SK-N-SH (cell line): ENCODE measurements around the gene MRPL23. TPM values are rescaled to one million over a fixed set of nuclear protein-coding genes. Genes with fewer than 3 reads are reported as not detected.

Source experiments
- CTCF ChIA-PET: fragments of 300-600, 350-600 bp; formaldehyde crosslinking; extraction: SDS; loops from one replicate; lab custom pipeline; 2021; lab: Yijun Ruan, JAX
- POLR2A ChIA-PET: fragments of 350-600 bp; sonication (Branson Sonifier 250); formaldehyde crosslinking; extraction: SDS; loops from one replicate; lab custom pipeline; 2020; ENCODE audit warnings: antibody characterized with exemption, inconsistent platforms; lab: Yijun Ruan, JAX
- DNase-seq: peaks from one replicate; pipeline ENCODE4 v3.0.0; 2012
- H2AFZ ChIP-seq: fragments of 200-600 bp; sonication (generic); 2 replicates; pipeline ENCODE4 v1.8.1; 2016; ENCODE audit warnings: antibody characterized with exemption, mild to moderate bottlenecking, low read depth
- H3F3A ChIP-seq: fragments of 200-600 bp; sonication (generic); replicated peaks from 2 replicates; pipeline ENCODE3; 2016; ENCODE audit warnings: antibody characterized with exemption, mild to moderate bottlenecking; ENCODE audit not compliant: insufficient read depth
- H3K27ac ChIP-seq, 2 experiments: fragments of 200-500 bp in 1 of 2; fragments of 200-600 bp in 1 of 2; sonication (Bioruptor generic) in 1 of 2; sonication (generic), shearing (Covaris generic) in 1 of 2; 2 replicates each; pipeline versions ENCODE4 v1.5.1 to v1.6.1; 2014 to 2016; ENCODE audit warnings: low read depth in 2 of 2, inconsistent platforms in 1 of 2, low read length in 1 of 2, mild to moderate bottlenecking in 1 of 2, mixed read lengths in 1 of 2
- H3K27me3 ChIP-seq: fragments of 200-600 bp; sonication (generic), shearing (Covaris generic); 2 replicates; pipeline ENCODE4 v1.6.1; 2016; ENCODE audit warnings: mixed run types; ENCODE audit not compliant: insufficient read depth
- H3K36me3 ChIP-seq, 2 experiments: fragments of 200-500 bp in 1 of 2; fragments of 200-600 bp in 1 of 2; sonication (Bioruptor generic) in 1 of 2; sonication (generic) in 1 of 2; replicated peaks in 1 of 2; 2 replicates each; pipeline versions ENCODE3 to v1.5.1; 2014 to 2016; ENCODE audit warnings: low read length in 1 of 2, mild to moderate bottlenecking in 1 of 2; ENCODE audit not compliant: insufficient read depth in 2 of 2, control insufficient read depth in 1 of 2
- H3K4me1 ChIP-seq, 2 experiments: fragments of 200-500 bp in 1 of 2; fragments of 200-600 bp in 1 of 2; sonication (Bioruptor generic) in 1 of 2; sonication (generic), shearing (Covaris generic) in 1 of 2; 2 replicates each; pipeline versions ENCODE4 v1.5.1 to v1.6.1; 2014 to 2016; ENCODE audit warnings: low read depth in 1 of 2, low read length in 1 of 2, mixed run types in 1 of 2; ENCODE audit not compliant: insufficient read depth in 2 of 2, control insufficient read depth in 1 of 2
- H3K4me2 ChIP-seq: fragments of 200-600 bp; sonication (generic), shearing (Covaris generic); 2 replicates; pipeline ENCODE4 v1.6.1; 2017; ENCODE audit warnings: mixed run types
- H3K4me3 ChIP-seq, 2 experiments: fragments of 200-500 bp in 1 of 2; fragments of 200-600 bp in 1 of 2; sonication (Bioruptor generic) in 1 of 2; sonication (generic), shearing (Covaris generic) in 1 of 2; 2 replicates each; pipeline versions ENCODE4 v1.5.1 to v1.8.1; 2014 to 2016; ENCODE audit warnings: low read depth in 2 of 2, inconsistent platforms in 1 of 2, low read length in 1 of 2, mild to moderate bottlenecking in 1 of 2, mixed read lengths in 1 of 2, moderate library complexity in 1 of 2
- H3K79me2 ChIP-seq: fragments of 200-600 bp; sonication (generic); 2 replicates; pipeline ENCODE4 v1.8.1; 2017; ENCODE audit warnings: mild to moderate bottlenecking; ENCODE audit not compliant: insufficient read depth
- H3K9ac ChIP-seq: fragments of 200-600 bp; sonication (generic); 2 replicates; pipeline ENCODE4 v1.6.1; 2017; ENCODE audit warnings: mixed run types
- H3K9me2 ChIP-seq: fragments of 200-600 bp; sonication (generic); 2 replicates; pipeline ENCODE4 v1.6.1; 2017; ENCODE audit warnings: mixed run types
- H3K9me3 ChIP-seq: fragments of 200-600 bp; sonication (generic); 2 replicates; pipeline ENCODE4 v1.6.1; 2017; ENCODE audit warnings: mixed run types, mild to moderate bottlenecking, moderate library complexity
- H4K20me1 ChIP-seq: fragments of 200-600 bp; sonication (generic); 2 replicates; pipeline ENCODE4 v1.6.1; 2017; ENCODE audit warnings: mild to moderate bottlenecking, mixed run types; ENCODE audit not compliant: insufficient read depth
- CHD2 ChIP-seq: fragments of 150-350 bp; IDR thresholded peaks from 2 replicates; pipeline ENCODE4 v1.6.1; 2018; ENCODE audit warnings: low read length; ENCODE audit not compliant: partially characterized antibody
- EP300 ChIP-seq, 2 experiments: IDR thresholded peaks; 2 replicates each; pipeline versions ENCODE4 v1.4.0 to v1.6.1; 2012; ENCODE audit warnings: borderline replicate concordance in 1 of 2, low read depth in 1 of 2, low read length in 1 of 2
- FOSL2 ChIP-seq: IDR thresholded peaks from 2 replicates; pipeline ENCODE4 v1.4.0; 2012; ENCODE audit warnings: low read depth, mild to moderate bottlenecking, moderate library complexity, borderline replicate concordance
- FOXM1 ChIP-seq: IDR thresholded peaks from 2 replicates; pipeline ENCODE4 v1.4.0; 2012; ENCODE audit warnings: low read depth, mild to moderate bottlenecking
- MEF2A ChIP-seq: IDR thresholded peaks from 2 replicates; pipeline ENCODE4 v1.4.0; 2012; ENCODE audit warnings: low read depth, borderline replicate concordance
- MXI1 ChIP-seq: IDR thresholded peaks from 2 replicates; pipeline ENCODE4 v1.6.1; 2012; ENCODE audit warnings: mild to moderate bottlenecking, low read depth, low read length, improper control_type of control experiment
- POLR2AphosphoS5 ChIP-seq: IDR thresholded peaks from 2 replicates; pipeline ENCODE4 v1.6.1; 2012; ENCODE audit warnings: low read depth, low read length
- RCOR1 ChIP-seq: fragments of 150-350 bp; IDR thresholded peaks from 2 replicates; pipeline ENCODE4 v1.6.1; 2017; ENCODE audit warnings: antibody characterized with exemption, low read length
- RXRA ChIP-seq: IDR thresholded peaks from 2 replicates; pipeline ENCODE4 v1.4.0; 2012; ENCODE audit warnings: low read depth, mild to moderate bottlenecking, borderline replicate concordance
- SMC3 ChIP-seq: IDR thresholded peaks from 2 replicates; pipeline ENCODE4 v1.6.1; 2012; ENCODE audit warnings: low read depth, low read length, improper control_type of control experiment
- TAF1 ChIP-seq: IDR thresholded peaks from 2 replicates; pipeline ENCODE4 v1.6.1; 2012; ENCODE audit warnings: low read depth, mild to moderate bottlenecking, low read length, moderate library complexity, borderline replicate concordance
- TCF12 ChIP-seq: IDR thresholded peaks from 2 replicates; pipeline ENCODE4 v1.4.0; 2012
- TEAD4 ChIP-seq: IDR thresholded peaks from 2 replicates; pipeline ENCODE4 v1.4.0; 2012; ENCODE audit warnings: mild to moderate bottlenecking, borderline replicate concordance; ENCODE audit not compliant: insufficient read depth
- YY1 ChIP-seq: IDR thresholded peaks from 2 replicates; pipeline ENCODE4 v1.4.0; 2012; ENCODE audit warnings: low read depth, mild to moderate bottlenecking
- WGBS: methylation state at CpG from one replicate; pipeline ENCODE4 v1.1.6; 2017; ENCODE audit warnings: low lambda C conversion rate; 5-methylcytosine and 5-hydroxymethylcytosine counted together
- polyA plus RNA-seq, 3 experiments: library from polyadenylated mRNA; depleted of rRNA; stranded (reverse); fragments of >200 nt; gene quantifications; 2 replicates each; pipeline ENCODE4 v1.2.3, GENCODE V29; 2012
- TF ChIP-seq, protein P1 (sequence below): IDR thresholded peaks from 2 replicates; pipeline ENCODE4 v1.4.0; 2012; ENCODE audit warnings: low read depth
- TF ChIP-seq, protein P2 (sequence below): IDR thresholded peaks from 2 replicates; pipeline ENCODE4 v1.4.0; 2012; ENCODE audit warnings: low read depth, borderline replicate concordance
- TF ChIP-seq, protein P3 (sequence below): fragments of 200-600 bp; sonication (generic); IDR thresholded peaks from 2 replicates; pipeline ENCODE4 v1.6.1; 2017; ENCODE audit warnings: antibody characterized with exemption, mild to moderate bottlenecking, moderate library complexity

MRPL23 gene
- polyA plus RNA-seq, 1 of the 3 experiments (the other 2 are of a cell fraction): 264 TPM

DNA sequence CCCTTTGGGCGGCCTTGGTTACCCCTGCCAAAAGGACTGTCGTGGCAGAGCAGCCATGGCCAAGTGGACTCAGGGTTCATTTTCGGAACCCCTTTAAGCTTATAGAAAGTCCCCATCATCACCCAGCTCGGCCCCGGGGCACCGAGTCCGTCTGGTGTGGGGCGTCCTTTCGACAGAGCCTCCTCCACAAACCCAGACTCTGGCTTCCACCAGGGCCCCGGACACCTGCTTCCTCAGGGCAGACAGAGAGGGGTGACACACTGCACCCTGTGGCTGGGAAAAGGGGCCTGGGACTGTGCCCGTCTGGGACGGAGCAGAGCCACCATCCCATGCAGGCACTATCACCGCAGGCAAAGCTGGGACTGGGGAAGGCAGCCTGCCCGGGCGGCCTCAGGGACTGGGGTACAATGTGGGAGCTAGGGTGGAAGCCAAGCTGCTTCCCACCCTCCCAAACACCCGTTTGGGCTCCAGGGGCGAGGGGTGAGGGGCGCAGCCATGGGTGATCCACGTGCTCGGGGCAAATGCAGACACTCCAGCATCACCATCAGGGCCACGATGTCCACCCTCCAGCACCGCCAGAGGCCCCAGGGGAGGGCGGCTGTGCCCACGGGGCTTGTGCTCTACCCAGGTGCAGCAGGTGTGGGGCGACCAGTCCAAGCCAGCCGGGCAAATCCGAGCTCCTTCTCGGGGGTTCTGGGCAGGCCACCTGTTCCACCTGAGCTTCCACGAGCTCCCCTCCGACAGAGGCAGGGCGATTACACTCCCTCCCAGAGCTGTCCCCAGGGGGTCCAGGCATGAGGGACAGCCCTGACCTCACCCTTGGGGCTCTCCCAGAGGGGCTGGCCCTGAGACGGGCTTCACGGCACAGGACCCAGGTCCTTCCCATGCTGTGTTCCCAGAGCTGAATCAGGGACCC lies 11.7 kb upstream of the MRPL23 start:
- H3F3A ChIP-seq: no peaks in the 10 kb centered on the region
- no peaks in the 10 kb centered on the region for H3K79me2 ChIP-seq
- no peaks in the 10 kb centered on the region for H3K36me3 ChIP-seq
- WGBS: 60% methylated on average over 9 of the region's 33 CpGs
- H2AFZ ChIP-seq: no peak overlapping the region
- TF ChIP-seq TCF12 (no peak), CHD2 (no peak), FOXM1 (no peak), RCOR1 (no peak), POLR2AphosphoS5 (no peak), TAF1 (no peak), MEF2A (no peak), FOSL2 (no peak), EP300 (IDR thresholded peaks at IDR 0.05; ENCODE audit: borderline replicate concordance in 1 of 2, low read depth in 1 of 2, low read length in 1 of 2) (no peak), YY1 (no peak), SMC3 (no peak), MXI1 (no peak), RXRA (no peak), TEAD4 (no peak)
- TF ChIP-seq, protein P1, sequence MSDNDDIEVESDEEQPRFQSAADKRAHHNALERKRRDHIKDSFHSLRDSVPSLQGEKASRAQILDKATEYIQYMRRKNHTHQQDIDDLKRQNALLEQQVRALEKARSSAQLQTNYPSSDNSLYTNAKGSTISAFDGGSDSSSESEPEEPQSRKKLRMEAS: no peak
- TF ChIP-seq, protein P2, sequence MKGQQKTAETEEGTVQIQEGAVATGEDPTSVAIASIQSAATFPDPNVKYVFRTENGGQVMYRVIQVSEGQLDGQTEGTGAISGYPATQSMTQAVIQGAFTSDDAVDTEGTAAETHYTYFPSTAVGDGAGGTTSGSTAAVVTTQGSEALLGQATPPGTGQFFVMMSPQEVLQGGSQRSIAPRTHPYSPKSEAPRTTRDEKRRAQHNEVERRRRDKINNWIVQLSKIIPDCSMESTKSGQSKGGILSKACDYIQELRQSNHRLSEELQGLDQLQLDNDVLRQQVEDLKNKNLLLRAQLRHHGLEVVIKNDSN: no peak
- TF ChIP-seq, protein P3, sequence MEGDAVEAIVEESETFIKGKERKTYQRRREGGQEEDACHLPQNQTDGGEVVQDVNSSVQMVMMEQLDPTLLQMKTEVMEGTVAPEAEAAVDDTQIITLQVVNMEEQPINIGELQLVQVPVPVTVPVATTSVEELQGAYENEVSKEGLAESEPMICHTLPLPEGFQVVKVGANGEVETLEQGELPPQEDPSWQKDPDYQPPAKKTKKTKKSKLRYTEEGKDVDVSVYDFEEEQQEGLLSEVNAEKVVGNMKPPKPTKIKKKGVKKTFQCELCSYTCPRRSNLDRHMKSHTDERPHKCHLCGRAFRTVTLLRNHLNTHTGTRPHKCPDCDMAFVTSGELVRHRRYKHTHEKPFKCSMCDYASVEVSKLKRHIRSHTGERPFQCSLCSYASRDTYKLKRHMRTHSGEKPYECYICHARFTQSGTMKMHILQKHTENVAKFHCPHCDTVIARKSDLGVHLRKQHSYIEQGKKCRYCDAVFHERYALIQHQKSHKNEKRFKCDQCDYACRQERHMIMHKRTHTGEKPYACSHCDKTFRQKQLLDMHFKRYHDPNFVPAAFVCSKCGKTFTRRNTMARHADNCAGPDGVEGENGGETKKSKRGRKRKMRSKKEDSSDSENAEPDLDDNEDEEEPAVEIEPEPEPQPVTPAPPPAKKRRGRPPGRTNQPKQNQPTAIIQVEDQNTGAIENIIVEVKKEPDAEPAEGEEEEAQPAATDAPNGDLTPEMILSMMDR: no peak
- CTCF ChIA-PET: interaction anchor here (1.1 to 2.6 kb wide), 6 partner anchors 11 to 283 kb away, joined by 3 to 11 read pairs (median 4); no protein-coding TSS in a partner anchor
- no peak overlapping the region for H3K4me3 ChIP-seq
- no peak overlapping the region for H3K9ac ChIP-seq
- peaks cover 0 to 13% of the 10 kb centered on the region in 2 experiments; a peak in 1 of 4 replicates for H3K4me1 ChIP-seq
- DNase-seq: no peak
- no peaks in the 10 kb centered on the region for H3K9me2 ChIP-seq
- H3K4me2 ChIP-seq: no peak overlapping the region
- H3K27me3 ChIP-seq: no peaks in the 10 kb centered on the region
- POLR2A ChIA-PET: no interaction called here
- no peak overlapping the region for H3K27ac ChIP-seq
- no peaks in the 10 kb centered on the region for H3K9me3 ChIP-seq
- H4K20me1 ChIP-seq: no peaks in the 10 kb centered on the region
